IPS DF 19.7 (cell line): ENCODE measurements around the gene TMEM95.
"Not testable (repeated sequence)": the region's sequence is repeated elsewhere in the genome, so short reads cannot be mapped to it uniquely, and the experiment has no call there.

Experiments used
- DNase-seq: peaks from one replicate; pipeline ENCODE4 v3.0.0-alpha.2; 2013; ENCODE audit warnings: low read depth, low spot score

TMEM95 gene

GRCh38 chr17:7346761-7347614 is 8.0 kb upstream of the TMEM95 start:
- DNase-seq, result no peak

- no peak for DNase-seq
Measured at GRCh38 chr17:7347630-7348477, 7.1 kb upstream of the TMEM95 start.

- DNase-seq, result no peak
Measured at GRCh38 chr17:7348478-7349242, 6.3 kb upstream of the TMEM95 start.

GRCh38 chr17:7351665-7352502 is 3.1 kb upstream of the TMEM95 start, which contains the start of gene KCTD11:
Gene KCTD11 (plus strand): TSS chr17:7352162.
- no peak for DNase-seq

- no peak for DNase-seq
Measured at GRCh38 chr17:7352503-7352889, 2.5 kb upstream of the TMEM95 start.

- no peak for DNase-seq
Measured at GRCh38 chr17:7352910-7353635, 1.9 kb upstream of the TMEM95 start.

- no peak for DNase-seq
Measured at GRCh38 chr17:7354262-7354843, 603 bp upstream of the TMEM95 start.

- DNase-seq, result no peak
Measured at GRCh38 chr17:7355573-7355972, 617 bp downstream of the TMEM95 start.

- peak; percentile 72 for DNase-seq
Measured at GRCh38 chr17:7356072-7356549, 1.2 kb downstream of the TMEM95 start.

GRCh38 chr17:7356756-7357155 is 1.8 kb downstream of the TMEM95 start:
- no peak for DNase-seq

GRCh38 chr17:7357381-7357780 is 2.4 kb downstream of the TMEM95 start:
- no peak for DNase-seq

GRCh38 chr17:7361906-7362305 is 7.0 kb downstream of the TMEM95 start:
- DNase-seq, result no peak

GRCh38 chr17:7363311-7363710 is 8.4 kb downstream of the TMEM95 start:
- no peak for DNase-seq

- DNase-seq, result not testable (repeated sequence)
Measured at GRCh38 chr17:7365963-7366362, 11.0 kb downstream of the TMEM95 start.

GRCh38 chr17:7367083-7367482 is 12.1 kb downstream of the TMEM95 start:
- DNase-seq, result no peak

GRCh38 chr17:7367918-7368598 is 13.1 kb downstream of the TMEM95 start:
- no peak for DNase-seq

- DNase-seq, result not testable (repeated sequence)
Measured at GRCh38 chr17:7368599-7368994, 13.6 kb downstream of the TMEM95 start.

- no peak for DNase-seq
Measured at GRCh38 chr17:7369825-7370224, 14.9 kb downstream of the TMEM95 start.

- DNase-seq, result no peak
Measured at GRCh38 chr17:7370853-7371252, 15.9 kb downstream of the TMEM95 start.
